ENCODE results near the gene LSM4.

LSM4 gene

DNA sequence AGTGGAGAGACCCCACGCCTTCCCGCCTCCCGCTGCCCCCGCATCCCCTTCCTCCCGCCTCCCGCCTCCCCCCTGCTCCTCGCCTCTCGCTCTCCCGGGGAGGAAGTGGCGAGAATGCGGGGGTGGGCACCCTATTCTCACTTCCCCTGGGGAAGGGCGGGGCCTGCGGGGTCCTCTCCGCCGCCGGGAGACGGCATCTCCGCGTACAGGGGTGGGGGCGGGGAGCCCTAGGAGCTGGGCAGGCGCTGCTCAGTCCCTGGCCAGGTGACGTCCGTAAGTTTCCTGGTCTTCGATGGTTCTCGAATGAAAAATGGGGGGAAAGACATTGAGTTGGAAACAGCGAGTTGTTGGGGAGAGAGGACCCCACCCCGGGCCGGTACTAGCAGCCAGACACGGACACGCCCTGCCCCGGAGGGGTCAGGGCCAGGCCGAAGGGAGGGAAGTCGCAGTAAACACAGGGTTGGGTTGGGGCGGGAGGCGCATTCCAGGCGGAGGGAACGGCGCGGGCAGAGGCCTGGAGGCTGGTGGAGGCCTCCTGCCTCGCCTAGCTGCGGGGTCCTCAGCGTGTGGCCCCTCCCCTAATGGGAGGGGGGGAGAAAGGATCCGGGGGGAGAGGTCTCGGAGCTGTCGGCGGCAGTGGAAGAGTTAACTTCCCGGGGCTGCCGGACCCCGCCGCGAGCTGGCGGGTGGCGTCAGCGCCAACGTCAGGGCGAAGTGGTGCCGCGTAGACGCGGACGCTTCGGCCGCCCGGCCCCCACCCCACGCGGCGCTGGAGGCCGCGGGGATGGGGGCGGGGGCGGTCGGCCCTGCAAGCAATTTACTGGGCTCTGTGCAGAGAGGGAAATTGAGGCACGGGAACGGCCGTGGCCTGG, 31.1 kb downstream of the LSM4 start:
- peak; percentile 93 for DNase-seq

- DNase-seq = no peak
Observed at GRCh38 chr19:18291019-18291524, 31.8 kb downstream of the LSM4 start.

- DNase-seq = no peak
Observed at GRCh38 chr19:18290302-18291018, 32.4 kb downstream of the LSM4 start.

DNA sequence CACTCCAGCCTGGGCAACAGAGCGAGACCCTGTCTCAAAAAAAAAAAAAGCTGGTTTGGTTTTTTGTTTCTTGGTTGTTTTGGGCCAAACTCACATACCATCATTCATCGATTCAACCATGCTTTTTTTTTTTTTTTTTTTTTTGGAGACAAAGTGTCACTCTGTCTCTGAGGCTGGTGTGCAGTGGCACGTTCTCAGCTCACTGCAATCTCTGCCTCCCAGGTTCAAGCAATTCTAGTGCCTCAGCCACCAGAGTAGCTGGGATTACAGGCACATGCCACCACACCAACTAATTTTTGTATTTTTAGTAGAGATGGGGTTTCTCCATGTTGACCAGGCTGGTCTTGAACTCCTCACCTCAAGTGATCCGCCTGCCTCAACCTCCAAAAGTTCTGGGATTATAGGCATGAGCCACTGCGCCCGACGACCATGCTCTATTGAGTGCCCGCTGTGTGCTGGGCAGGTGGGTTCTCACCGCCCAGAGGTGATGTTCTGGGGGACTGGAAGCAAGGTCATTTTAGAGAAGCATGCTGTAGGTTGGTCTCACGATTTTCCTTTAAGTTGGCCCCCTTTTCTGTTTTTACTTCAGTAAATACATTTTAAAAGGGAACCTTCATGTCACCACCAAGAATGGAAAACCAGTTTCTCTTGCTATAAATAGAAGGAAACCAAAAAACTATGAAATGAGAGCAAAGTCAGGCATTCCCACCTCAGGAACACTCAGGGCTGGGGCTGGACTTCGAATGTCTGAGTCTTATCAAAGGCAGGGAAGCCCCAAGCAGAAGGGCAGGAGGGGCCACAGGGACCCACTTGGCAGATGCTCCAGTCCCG, 33.2 kb downstream of the LSM4 start:
- DNase-seq = no peak

DNA sequence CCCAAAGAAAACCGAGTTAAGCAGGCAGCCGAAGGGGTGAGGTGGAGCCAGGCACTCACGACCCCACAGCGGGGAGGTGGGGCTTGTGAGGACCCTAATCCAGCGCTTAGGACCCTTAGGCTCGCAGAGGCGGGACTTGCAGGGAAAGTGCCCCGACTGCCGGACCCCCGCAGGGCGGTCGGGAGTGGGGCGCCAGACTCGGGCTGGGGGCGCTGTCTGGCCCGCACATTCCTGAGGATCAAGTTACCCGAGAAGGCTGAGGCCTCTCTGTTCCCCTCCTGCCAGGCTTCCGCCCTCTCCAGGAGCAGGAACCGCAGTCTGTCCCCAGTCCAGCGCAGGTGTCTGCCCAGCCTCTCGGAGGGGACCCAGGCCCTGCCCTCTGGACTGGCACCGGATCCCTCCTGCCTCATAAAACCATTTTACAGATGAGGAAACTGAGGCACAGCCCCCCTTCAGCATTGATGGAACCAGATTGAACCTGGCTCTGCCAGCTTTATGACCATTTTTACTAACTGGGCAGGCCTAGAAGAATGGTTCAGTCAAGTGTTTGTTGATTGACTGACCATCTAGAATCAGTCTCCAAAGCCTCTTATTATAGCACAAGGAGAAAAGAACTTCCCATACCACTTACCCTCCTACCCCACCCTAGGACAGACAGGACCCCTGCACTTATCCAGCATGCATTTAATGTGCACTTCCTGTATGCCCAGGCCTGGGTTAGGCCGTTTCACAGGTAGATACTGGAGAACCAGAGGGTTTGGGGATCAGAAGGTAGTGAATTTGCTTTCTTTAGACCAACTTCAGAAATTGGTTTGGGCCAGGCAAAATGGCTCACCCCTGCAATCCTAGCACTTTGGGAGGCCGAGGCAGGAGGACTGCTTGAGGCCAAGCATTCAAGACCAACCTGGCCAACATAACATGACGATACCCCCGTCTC, 34.8 kb downstream of the LSM4 start:
- peak; percentile 50 for DNase-seq

GRCh38 chr19:18286973-18287635, 35.8 kb downstream of the LSM4 start:
- DNase-seq = no peak

- DNase-seq = no peak
Observed at GRCh38 chr19:18284712-18285360, 38.0 kb downstream of the LSM4 start.

DNA sequence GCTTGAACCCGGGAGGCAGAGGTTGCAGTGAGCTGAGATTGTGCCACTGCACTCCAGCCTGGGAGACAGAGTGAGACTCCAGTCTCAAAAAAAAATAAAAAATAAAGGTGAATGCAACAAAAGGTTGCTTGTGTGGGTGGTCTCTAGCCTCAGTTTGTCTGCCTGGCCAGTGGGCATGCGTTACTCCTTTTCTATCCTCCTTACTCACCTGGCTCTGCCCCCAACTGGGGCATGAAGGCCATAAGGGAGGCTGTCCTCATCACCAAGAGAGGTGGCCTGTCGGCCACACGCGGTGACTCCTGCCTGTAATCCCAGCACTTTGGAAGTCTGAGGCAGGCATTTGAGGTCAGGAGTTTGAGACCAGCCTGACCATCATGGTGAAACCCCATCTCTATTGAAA, 39.5 kb downstream of the LSM4 start:
- no peak for DNase-seq

DNA sequence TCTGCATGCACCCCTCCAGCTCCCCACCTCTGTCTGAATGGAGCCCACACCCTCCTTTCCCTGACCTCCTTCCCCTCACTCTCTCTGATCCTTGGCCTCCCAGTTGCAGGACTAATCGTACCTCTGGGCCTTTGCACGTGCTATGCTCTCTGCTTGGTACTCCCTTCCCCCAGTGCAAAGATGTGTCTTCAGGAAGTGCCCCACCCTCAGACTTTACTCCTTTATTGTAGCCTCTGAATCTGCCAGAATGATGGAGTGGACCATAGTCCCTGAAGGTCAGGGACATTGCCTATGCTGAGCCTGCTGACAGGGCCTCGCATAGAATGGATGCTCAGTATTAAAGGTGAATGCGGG, 40.1 kb downstream of the LSM4 start:
- DNase-seq = no peak

DNA sequence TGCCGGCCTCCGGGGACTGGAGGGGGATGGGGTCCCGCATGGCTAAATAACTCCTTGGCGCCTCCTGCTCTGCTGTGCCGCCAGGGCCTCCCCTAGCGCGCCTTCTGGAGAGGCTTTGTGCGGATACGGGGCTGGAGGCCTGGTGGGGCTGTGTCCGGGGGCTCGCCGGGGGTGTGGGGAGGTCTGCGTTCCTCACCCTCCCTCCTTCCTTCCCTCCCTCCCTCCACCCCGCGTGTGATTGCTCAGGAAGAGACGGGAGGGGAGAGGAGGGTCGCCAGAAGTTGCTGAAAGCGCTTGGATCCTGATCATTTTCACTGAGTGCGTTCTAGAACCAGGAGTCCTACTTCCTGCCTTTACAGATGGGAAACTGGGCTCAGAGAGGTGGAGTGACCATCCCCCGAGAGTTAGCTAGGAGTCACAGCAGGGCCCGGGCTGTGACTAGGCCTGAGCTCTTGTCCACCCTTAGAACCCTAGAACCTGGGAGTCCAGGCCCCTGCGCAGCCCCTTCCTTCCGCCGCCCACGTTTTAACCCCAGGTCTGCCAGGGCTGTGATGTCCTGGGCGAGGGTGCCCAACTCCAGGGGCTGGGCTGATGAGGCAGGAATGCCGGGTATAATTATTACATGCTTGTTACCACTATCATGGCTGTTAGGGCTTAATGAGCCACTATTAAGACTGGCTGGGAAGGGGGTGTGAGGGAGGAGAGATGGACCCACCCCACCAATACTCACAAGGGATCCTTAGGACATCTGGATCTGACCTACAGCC, 40.7 kb downstream of the LSM4 start:
- DNase-seq = peak; percentile 86

- DNase-seq = peak; percentile 98
Observed at GRCh38 chr19:18281082-18282020, 41.5 kb downstream of the LSM4 start, which contains the start of gene JUND. TSS of gene JUND (minus strand) at chr19:18281622. CDS start at chr19:18281484, 138 bp downstream.

DNA sequence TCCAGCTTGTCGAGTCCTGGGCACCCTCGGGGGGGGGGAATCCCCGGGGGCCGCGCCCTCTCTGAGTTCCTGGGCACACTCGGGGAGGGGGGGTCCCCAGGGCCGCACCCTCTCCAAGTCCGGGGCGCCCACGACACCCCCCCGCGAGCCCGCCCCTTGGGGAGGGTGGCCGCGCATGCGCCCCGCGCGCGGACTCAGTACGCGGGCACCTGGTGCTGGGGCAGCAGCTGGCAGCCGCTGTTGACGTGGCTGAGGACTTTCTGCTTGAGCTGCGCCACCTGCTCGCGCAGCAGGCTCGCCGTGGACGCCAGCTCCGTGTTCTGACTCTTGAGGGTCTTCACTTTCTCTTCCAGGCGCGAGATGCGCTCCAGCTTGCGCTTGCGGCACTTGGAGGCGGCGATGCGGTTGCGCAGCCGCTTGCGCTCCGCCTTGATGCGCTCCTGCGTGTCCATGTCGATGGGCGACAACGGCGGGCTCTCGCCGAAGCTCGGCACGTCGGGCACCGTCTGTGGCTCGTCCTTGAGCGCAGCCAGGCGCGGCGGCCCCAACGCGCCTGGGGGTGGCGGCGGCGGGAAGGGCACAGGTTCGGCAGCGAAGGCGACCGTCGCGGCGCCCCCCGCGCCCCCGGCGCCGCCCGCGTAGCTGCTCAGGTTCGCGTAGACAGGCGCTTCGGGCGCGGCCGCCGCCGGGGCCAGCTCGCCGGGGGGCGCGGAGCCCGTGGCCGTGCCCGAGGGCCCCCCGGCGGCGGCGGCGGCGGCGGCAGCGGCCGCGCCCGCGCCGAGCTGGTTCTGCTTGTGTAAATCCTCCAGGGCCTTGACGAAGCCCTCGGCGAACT, 42.4 kb downstream of the LSM4 start:
- DNase-seq = peak; percentile 92

DNA sequence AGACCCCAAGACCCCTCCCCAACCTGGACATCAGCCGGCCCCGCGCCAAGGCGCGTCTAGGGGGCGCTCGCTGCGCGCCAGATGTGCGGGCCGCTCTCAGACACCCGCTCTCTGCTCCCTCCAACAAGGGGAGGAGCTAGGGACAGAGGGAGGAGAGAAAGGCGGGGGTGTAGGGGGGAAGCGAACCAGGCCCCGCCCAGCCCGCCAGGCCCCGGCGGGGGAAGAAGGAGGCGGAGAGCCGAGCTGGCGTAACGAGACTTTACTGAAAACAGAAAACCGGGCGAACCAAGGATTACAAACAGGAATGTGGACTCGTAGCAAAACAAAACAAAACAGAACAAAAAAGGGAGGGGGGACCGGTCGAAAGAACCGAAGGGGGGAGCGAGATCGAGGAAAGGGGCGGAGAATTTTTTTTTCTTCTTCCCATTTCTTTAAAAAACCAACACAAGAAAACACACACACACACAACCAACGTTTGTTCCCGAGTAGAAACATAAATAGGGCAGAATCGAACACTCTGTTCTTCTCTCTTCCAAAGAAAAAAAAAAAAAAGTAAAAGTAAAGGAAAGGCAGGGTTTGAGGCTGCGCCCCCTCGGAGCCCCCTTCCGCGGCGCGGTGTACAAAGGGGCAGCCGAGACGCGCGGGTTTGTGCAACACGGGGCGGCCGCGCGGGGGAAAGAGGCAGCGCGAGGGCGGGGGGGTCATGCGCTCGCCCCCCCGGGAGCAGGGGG, 43.2 kb downstream of the LSM4 start:
- DNase-seq = peak; percentile 97

GRCh38 chr19:18279266-18279515, 43.7 kb downstream of the LSM4 start:
- no peak for DNase-seq

DNA sequence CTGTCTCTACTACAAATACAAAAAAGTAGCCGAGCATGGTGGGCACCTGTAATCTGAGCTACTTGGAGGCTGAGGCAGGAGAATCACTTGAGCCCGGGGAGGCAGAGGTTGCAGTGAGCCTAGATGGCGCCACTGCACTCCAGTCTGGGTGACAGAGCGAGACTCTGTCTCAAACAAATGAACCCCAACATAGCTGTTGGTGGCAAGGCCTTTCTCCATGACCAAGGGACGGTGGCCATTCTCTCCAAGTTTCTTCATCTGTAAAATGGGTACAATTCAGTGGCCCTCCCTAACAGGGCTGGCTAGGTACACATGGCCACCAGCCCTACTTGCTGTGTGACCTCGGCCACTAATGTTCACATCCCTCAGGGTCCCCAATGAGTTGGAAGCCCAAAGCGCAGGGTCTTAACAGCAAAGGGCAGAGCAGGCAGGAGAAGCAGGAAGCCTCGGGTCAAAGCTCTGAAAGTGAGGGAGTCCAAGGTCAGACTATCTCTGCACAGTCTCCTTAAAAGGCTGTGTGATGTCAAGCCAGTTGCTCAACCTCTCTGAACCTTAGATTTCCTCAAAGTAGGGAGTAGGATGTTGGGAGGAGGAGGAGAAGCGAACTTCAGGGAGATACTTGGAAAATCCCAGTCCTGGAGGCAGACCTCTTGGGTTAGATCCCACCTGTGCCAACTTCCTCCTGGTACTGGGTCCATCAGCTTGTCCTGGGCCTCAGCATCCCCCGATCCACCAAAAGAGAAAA, 44.2 kb downstream of the LSM4 start:
- no peak for DNase-seq

- no peak for DNase-seq
Observed at GRCh38 chr19:18274781-18275356, 48.0 kb downstream of the LSM4 start.

Measured in retina (tissue), 1 donor.